ENCODE data around the gene REEP6. TPM values are rescaled to one million over a fixed set of nuclear protein-coding genes. Genes with fewer than 3 reads are reported as not detected.

REEP6 gene
- total and polyA plus RNA-seq, 3 donors from 2014 or later, result 386 to 454 (median 429) TPM

- H3K9me3 ChIP-seq, result no peaks in the 10 kb centered on the region
- H3K4me3 ChIP-seq, result no peak overlapping the region
- peaks cover 13% of the 10 kb centered on the region for H3K4me1 ChIP-seq
- DNase-seq, result no peak
- intact Hi-C loops (cut with DNase I; ENCODE audit: low total_unique reads), result no loop called here
- WGBS, 2 donors, result 53 to 73% methylated on average over 3 to 18 of the region's 18 CpGs
- TF ChIP-seq CTCF (IDR thresholded peaks at IDR 0.05) (peak in 1 of 3 experiments; percentile 12), POLR2A (IDR thresholded peaks at IDR 0.05) (no peak)
- H3K27me3 ChIP-seq, result no peaks in the 10 kb centered on the region
- no peaks in the 10 kb centered on the region for H3K36me3 ChIP-seq (ENCODE audit: low read depth, missing control alignments)
- H3K27ac ChIP-seq, result peak overlapping the region; percentile 39 to 77
Measured at GRCh38 chr19:1522838-1523237, 31.9 kb downstream of the REEP6 start.

- intact Hi-C loops (cut with DNase I; ENCODE audit: low total_unique reads), result no loop called here
- TF ChIP-seq CTCF (IDR thresholded peaks at IDR 0.05) (no peak), POLR2A (IDR thresholded peaks at IDR 0.05) (peak; percentile 25)
- no peaks in the 10 kb centered on the region for H3K9me3 ChIP-seq
- H3K27ac ChIP-seq, result peak within 1 kb of the TSS; percentile 39 to 77
- peaks cover 13% of the 10 kb centered on the region for H3K4me1 ChIP-seq
- H3K27me3 ChIP-seq, result no peaks in the 10 kb centered on the region
- WGBS, 2 donors, result 16 to 35% methylated on average over 10 to 26 of the region's 92 CpGs
- peak; percentile 51 for DNase-seq
- no peaks in the 10 kb centered on the region for H3K36me3 ChIP-seq (ENCODE audit: low read depth, missing control alignments)
- peak within 1 kb of the TSS; percentile 61 to 64 for H3K4me3 ChIP-seq
Measured at GRCh38 chr19:1523412-1524286, 32.7 kb downstream of the REEP6 start, which contains the start of gene PLK5. Gene PLK5 (plus strand): TSS chr19:1524077. CDS start chr19:1526997, 2,920 bp downstream.

- no peaks in the 10 kb centered on the region for H3K36me3 ChIP-seq (ENCODE audit: low read depth, missing control alignments)
- H3K4me3 ChIP-seq, result peak overlapping the region; percentile 61 to 64
- H3K4me1 ChIP-seq, result peaks cover 13% of the 10 kb centered on the region
- H3K9me3 ChIP-seq, result no peaks in the 10 kb centered on the region
- intact Hi-C loops (cut with DNase I; ENCODE audit: low total_unique reads), result no loop called here
- DNase-seq, result no peak
- H3K27me3 ChIP-seq, result no peaks in the 10 kb centered on the region
- peak overlapping the region in 1 of 2 donors; percentile 77 for H3K27ac ChIP-seq
- WGBS, 2 donors, result 21 to 41% methylated on average over 3 to 9 of the region's 49 CpGs
- TF ChIP-seq POLR2A (IDR thresholded peaks at IDR 0.05) (no peak), CTCF (IDR thresholded peaks at IDR 0.05) (no peak)
Measured at GRCh38 chr19:1524287-1524971, 33.4 kb downstream of the REEP6 start.

- H3K4me3 ChIP-seq, result peak overlapping the region; percentile 61 to 64
- H3K4me1 ChIP-seq, result peaks cover 13% of the 10 kb centered on the region
- no peak overlapping the region for H3K27ac ChIP-seq
- no peak for DNase-seq
- 60 to 64% methylated on average over 10 to 12 of the region's 17 CpGs for WGBS, 2 donors
- intact Hi-C loops (cut with DNase I; ENCODE audit: low total_unique reads), result no loop called here
- no peaks in the 10 kb centered on the region for H3K27me3 ChIP-seq
- H3K36me3 ChIP-seq (ENCODE audit: low read depth, missing control alignments), result no peaks in the 10 kb centered on the region
- no peaks in the 10 kb centered on the region for H3K9me3 ChIP-seq
- TF ChIP-seq POLR2A (IDR thresholded peaks at IDR 0.05) (no peak), CTCF (IDR thresholded peaks at IDR 0.05) (no peak)
Measured at GRCh38 chr19:1524972-1525325, 34.0 kb downstream of the REEP6 start.

Data from testis (tissue), 3 donors.